CD14-positive monocyte (primary cell): ENCODE measurements around the gene RDX. TPM values are rescaled to one million over a fixed set of nuclear protein-coding genes. Genes with fewer than 3 reads are reported as not detected.
A peak's percentile ranks its signal among the peaks of the same experiment; 100 is the strongest.

Experiments
- DNase-seq, 3 donors: peaks; one replicate each; pipeline ENCODE4 v3.0.0-alpha.2; 2011 to 2022
- H2AFZ ChIP-seq: 2 replicates; pipeline ENCODE4 v1.6.0; 2012; ENCODE audit warnings: mild to moderate bottlenecking, low read depth, low read length, inconsistent platforms; ENCODE audit not compliant: insufficient read depth, poor library complexity, severe bottlenecking
- H3K27ac ChIP-seq, 2 donors: 1 replicate in 1 of 2; 2 replicates in 1 of 2; pipeline ENCODE4 v1.5.1; 2012 to 2013; ENCODE audit warnings: low read length in 2 of 2, control low read depth in 1 of 2, inconsistent platforms in 1 of 2, low read depth in 1 of 2, mild to moderate bottlenecking in 1 of 2
- H3K27me3 ChIP-seq, 2 donors: one replicate each; pipeline versions ENCODE4 v1.6.0 to v1.6.1; 2011 to 2013; ENCODE audit warnings: low read length in 2 of 2; ENCODE audit not compliant: control insufficient read depth in 2 of 2, insufficient read depth in 2 of 2
- H3K36me3 ChIP-seq, 2 donors: replicated peaks in 1 of 2; 1 replicate in 1 of 2; 2 replicates in 1 of 2; pipeline versions ENCODE4 v1.5.1 to v1.6.1; 2012 to 2013; ENCODE audit warnings: low read length in 2 of 2, control low read depth in 1 of 2, inconsistent platforms in 1 of 2, mild to moderate bottlenecking in 1 of 2; ENCODE audit not compliant: insufficient read depth in 2 of 2, control insufficient read depth in 1 of 2
- H3K4me1 ChIP-seq, 2 donors: 1 replicate in 1 of 2; 2 replicates in 1 of 2; pipeline versions ENCODE4 v1.5.1 to v1.6.1; 2012 to 2013; ENCODE audit warnings: low read length in 2 of 2, control low read depth in 1 of 2, inconsistent platforms in 1 of 2, mild to moderate bottlenecking in 1 of 2, moderate library complexity in 1 of 2; ENCODE audit not compliant: insufficient read depth in 2 of 2, control insufficient read depth in 1 of 2
- H3K4me2 ChIP-seq: replicated peaks from 2 replicates; pipeline ENCODE3; 2012; ENCODE audit warnings: low read length, moderate library complexity, mild to moderate bottlenecking; ENCODE audit not compliant: poor library complexity, severe bottlenecking; ENCODE audit errors: extremely low read depth
- H3K4me3 ChIP-seq, 3 experiments: fragments of 200-600 bp in 1 of 3; sonication (generic) in 1 of 3; replicated peaks in 1 of 3; 1 replicate in 2 of 3; 2 replicates in 1 of 3; pipeline ENCODE4 v1.5.1; 2011 to 2013; ENCODE audit warnings: low read length in 3 of 3, mild to moderate bottlenecking in 3 of 3, control low read depth in 2 of 3, low read depth in 2 of 3, inconsistent platforms in 1 of 3, moderate library complexity in 1 of 3
- H3K79me2 ChIP-seq: 2 replicates; pipeline ENCODE4 v1.6.0; 2012; ENCODE audit warnings: mild to moderate bottlenecking, control low read depth, inconsistent platforms, low read length, moderate library complexity; ENCODE audit not compliant: insufficient read depth
- H3K9ac ChIP-seq: 2 replicates; pipeline ENCODE4 v1.6.0; 2017; ENCODE audit warnings: low read length, mild to moderate bottlenecking; ENCODE audit not compliant: insufficient read depth, poor library complexity, severe bottlenecking
- H3K9me3 ChIP-seq, 2 donors: replicated peaks in 1 of 2; 1 replicate in 1 of 2; 2 replicates in 1 of 2; pipeline versions ENCODE4 v1.5.1 to v1.6.1; 2012 to 2013; ENCODE audit warnings: low read length in 2 of 2, control low read depth in 1 of 2; ENCODE audit not compliant: control insufficient read depth in 1 of 2, insufficient read depth in 1 of 2
- H4K20me1 ChIP-seq: 2 replicates; pipeline ENCODE4 v1.6.0; 2012; ENCODE audit warnings: mild to moderate bottlenecking, low read length, control low read depth, moderate library complexity; ENCODE audit not compliant: insufficient read depth
- H3K27ac Mint-ChIP-seq, 7 donors: one replicate each; pipeline ENCODE4 v1.8.0; 2020; ENCODE audit warnings: mild to moderate bottlenecking in 7 of 7, mixed read lengths in 7 of 7, moderate library complexity in 6 of 7, inconsistent platforms in 2 of 7
- H3K27me3 Mint-ChIP-seq, 3 donors: one replicate each; pipeline ENCODE4 v1.8.0; 2021 to 2022; ENCODE audit warnings: low read depth in 3 of 3, mild to moderate bottlenecking in 3 of 3, mixed read lengths in 3 of 3, moderate library complexity in 3 of 3, inconsistent platforms in 1 of 3
- H3K36me3 Mint-ChIP-seq, 2 donors: one replicate each; pipeline ENCODE4 v1.8.0; 2020; ENCODE audit warnings: mixed read lengths in 2 of 2, inconsistent platforms in 1 of 2, mild to moderate bottlenecking in 1 of 2
- H3K4me1 Mint-ChIP-seq: one replicate; pipeline ENCODE4 v1.8.0; 2020; ENCODE audit warnings: mild to moderate bottlenecking, mixed read lengths
- H3K4me3 Mint-ChIP-seq, 2 donors: one replicate each; pipeline ENCODE4 v1.8.0; 2020; ENCODE audit warnings: mild to moderate bottlenecking in 2 of 2, mixed read lengths in 2 of 2, moderate library complexity in 1 of 2
- H3K9me3 Mint-ChIP-seq, 7 donors: one replicate each; pipeline ENCODE4 v1.8.0; 2020 to 2022; ENCODE audit warnings: mixed read lengths in 7 of 7, mild to moderate bottlenecking in 6 of 7, moderate library complexity in 6 of 7, inconsistent platforms in 2 of 7
- CTCF ChIP-seq: fragments of 200-600 bp; IDR thresholded peaks from one replicate; pipeline ENCODE4 v1.8.0; 2022; ENCODE audit warnings: antibody characterized with exemption, mild to moderate bottlenecking
- WGBS: methylation state at CpG from one replicate; pipeline ENCODE4 v1.1.5; 2013; ENCODE audit warnings: missing lambda C conversion rate; ENCODE audit not compliant: insufficient coverage; 5-methylcytosine and 5-hydroxymethylcytosine counted together
- intact Hi-C, 2 donors: fragments of 100-400 bp; cut with micrococcal nuclease; formaldehyde crosslinking; loops; one replicate each; pipeline versions ENCODE4 v1.15.0 to v1.15.1; 2023
- polyA plus RNA-seq, 3 donors: library from polyadenylated mRNA; depleted of rRNA in 1 of 3; unstranded in 2 of 3; stranded (reverse) in 1 of 3; fragments of 300-500 nt in 2 of 3; fragments of >200 nt in 1 of 3; fragmentation: Illumina TruSeq in 2 of 3; gene quantifications; 1 replicate in 2 of 3; 2 replicates in 1 of 3; pipeline ENCODE4 v1.2.3, GENCODE V29; 2012 to 2021

The RDX gene
- polyA plus RNA-seq, 3 donors, result 11.9 to 22.0 (median 20.9) TPM

GRCh38 chr11:110186867-110187266, 109.5 kb downstream of the RDX start:
- peaks cover 0 to 1% (median 0%) of the 10 kb centered on the region in 7 donors for H3K9me3 Mint-ChIP-seq
- Histone ChIP-seq H3K36me3 (no peaks in the 10 kb centered on the region), H2AFZ (no peak overlapping the region), H3K27me3 (no peaks in the 10 kb centered on the region), H3K4me2 (no peak overlapping the region), H3K9ac (no peak overlapping the region), H3K4me1 (no peaks in the 10 kb centered on the region), H3K9me3 (no peaks in the 10 kb centered on the region), H3K4me3 (no peak overlapping the region), H3K27ac (no peak overlapping the region), H4K20me1 (no peaks in the 10 kb centered on the region), H3K79me2 (no peaks in the 10 kb centered on the region)
- peaks cover 0 to 2% (median 0%) of the 10 kb centered on the region in 3 donors for H3K27me3 Mint-ChIP-seq
- no peak for DNase-seq
- peaks cover 5% of the 10 kb centered on the region for H3K4me1 Mint-ChIP-seq
- no peak overlapping the region for H3K4me3 Mint-ChIP-seq
- H3K27ac Mint-ChIP-seq, result peak overlapping the region in 1 of 7 donors; percentile 13
- WGBS, result 93% methylated on average over 3 of the region's 4 CpGs
- no peak for TF ChIP-seq CTCF
- intact Hi-C loops, result no loop called here
- no peaks in the 10 kb centered on the region for H3K36me3 Mint-ChIP-seq

GRCh38 chr11:110186456-110186855, 110.0 kb downstream of the RDX start:
- H3K27me3 ChIP-seq, result no peaks in the 10 kb centered on the region
- no peaks in the 10 kb centered on the region for H3K79me2 ChIP-seq
- no peak overlapping the region for H3K27ac ChIP-seq
- no peak for TF ChIP-seq CTCF
- 96% methylated on average over 5 of the region's 5 CpGs for whole genome bisulfite sequencing
- peaks cover 5% of the 10 kb centered on the region for H3K4me1 Mint-ChIP-seq
- peaks cover 0 to 1% (median 0%) of the 10 kb centered on the region in 7 donors for H3K9me3 Mint-ChIP-seq
- no peaks in the 10 kb centered on the region for H4K20me1 ChIP-seq
- H3K36me3 Mint-ChIP-seq, result no peaks in the 10 kb centered on the region
- no peaks in the 10 kb centered on the region for H3K4me1 ChIP-seq
- H3K4me3 ChIP-seq, result no peak overlapping the region
- H3K9me3 ChIP-seq, result no peaks in the 10 kb centered on the region
- DNase-seq, result no peak
- no peaks in the 10 kb centered on the region for H3K36me3 ChIP-seq
- H3K4me3 Mint-ChIP-seq, result no peak overlapping the region
- H2AFZ ChIP-seq, result no peak overlapping the region
- H3K27me3 Mint-ChIP-seq, result peaks cover 0 to 2% (median 0%) of the 10 kb centered on the region in 3 donors
- H3K4me2 ChIP-seq, result no peak overlapping the region
- no peak overlapping the region for H3K27ac Mint-ChIP-seq
- no peak overlapping the region for H3K9ac ChIP-seq
- intact Hi-C loops, result no loop called here
